HL-60/S4 treated with phorbol 12-myristate 13-acetate at 8.2 ng/mL for 4 days and 3 days (cell line): ENCODE data around the gene RICTOR.
"Not testable (repeated sequence)": the region's sequence is repeated elsewhere in the genome, so short reads cannot be mapped to it uniquely, and the experiment has no call there.

ENCODE experiments used
- in situ Hi-C: fragments of 300-500 bp; cut with MboI; formaldehyde crosslinking; loops from 2 replicates; pipeline ENCODE4 v1.15.0; 2022; ENCODE audit warnings: low sequenced_read_pairs

The RICTOR gene

GRCh38 chr5:39057734-39058133, 16.5 kb downstream of the RICTOR start:
- in situ Hi-C loops = no loop called here

DNA sequence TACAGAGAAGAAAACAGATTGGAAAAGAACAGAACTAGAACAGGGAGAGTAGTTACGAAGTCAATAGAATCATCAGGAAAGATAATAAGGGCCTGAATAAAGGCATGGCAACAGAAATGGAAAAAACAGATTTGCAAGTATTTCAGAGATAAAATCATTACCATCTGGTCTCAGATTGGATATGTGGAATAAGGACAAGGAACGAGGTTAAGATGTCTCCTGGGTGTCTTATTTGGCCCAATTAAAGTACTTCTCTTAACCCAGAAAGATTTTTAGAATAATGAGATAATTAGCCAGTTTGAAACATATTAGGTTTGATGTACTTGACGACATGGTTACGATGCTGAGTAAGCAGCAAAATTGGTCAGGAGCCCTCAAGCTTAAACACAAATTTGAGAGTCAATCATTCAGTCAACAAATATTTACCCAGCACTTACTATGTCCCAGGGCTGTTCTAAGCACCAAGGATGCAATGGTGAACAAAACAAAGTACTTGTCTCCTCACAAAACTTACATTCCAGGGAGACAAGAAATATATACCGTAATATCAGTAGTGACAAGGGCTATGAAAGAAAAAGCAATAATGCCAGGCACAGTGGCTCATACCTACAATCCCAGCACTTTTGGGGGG, 18.3 kb downstream of the RICTOR start:
- in situ Hi-C loops = no loop called here

GRCh38 chr5:39055027-39055767, 19.0 kb downstream of the RICTOR start:
- in situ Hi-C loops = no loop called here

- in situ Hi-C loops = no loop called here
These were observed 21.0 kb downstream of the RICTOR start for GRCh38 chr5:39053189-39053588.

DNA sequence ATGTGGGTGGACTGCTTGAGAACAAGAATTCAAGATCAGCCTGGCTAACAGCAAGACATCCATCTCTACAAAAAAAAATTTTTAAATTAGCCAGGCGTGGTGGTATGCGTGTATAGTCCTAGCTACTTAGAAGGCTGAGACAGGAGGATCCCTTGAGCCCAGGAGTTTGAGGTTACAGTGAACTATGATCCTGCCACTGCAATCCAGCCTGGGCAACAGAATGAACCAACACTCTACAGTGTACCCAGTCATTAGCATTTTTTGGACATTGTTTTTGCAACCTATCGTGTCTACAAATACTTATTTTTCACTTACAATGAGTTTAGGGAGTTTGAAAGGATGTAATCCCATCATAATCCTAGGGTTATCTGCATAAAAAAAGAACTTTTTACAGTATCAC, 22.1 kb downstream of the RICTOR start:
- in situ Hi-C loops = no loop called here

DNA sequence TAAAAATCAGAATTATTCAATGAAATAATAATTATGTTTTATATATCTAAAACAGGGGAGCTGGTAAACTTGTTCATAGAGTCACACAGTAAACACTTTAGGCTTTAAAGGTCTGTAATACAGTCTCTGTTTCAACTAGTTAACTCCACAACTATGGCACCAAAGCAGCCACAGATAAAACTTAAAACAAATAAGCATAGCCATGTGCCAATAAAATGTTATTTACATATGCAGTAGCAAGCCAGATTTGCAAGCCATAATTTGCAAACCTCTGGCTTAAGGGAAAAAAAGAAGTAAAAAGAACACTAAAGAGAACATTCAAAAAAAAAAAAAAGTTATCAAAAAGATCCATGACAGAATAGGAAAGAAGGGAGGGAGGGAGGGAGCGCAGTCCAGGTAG, 24.9 kb downstream of the RICTOR start:
- in situ Hi-C loops = no loop called here

DNA sequence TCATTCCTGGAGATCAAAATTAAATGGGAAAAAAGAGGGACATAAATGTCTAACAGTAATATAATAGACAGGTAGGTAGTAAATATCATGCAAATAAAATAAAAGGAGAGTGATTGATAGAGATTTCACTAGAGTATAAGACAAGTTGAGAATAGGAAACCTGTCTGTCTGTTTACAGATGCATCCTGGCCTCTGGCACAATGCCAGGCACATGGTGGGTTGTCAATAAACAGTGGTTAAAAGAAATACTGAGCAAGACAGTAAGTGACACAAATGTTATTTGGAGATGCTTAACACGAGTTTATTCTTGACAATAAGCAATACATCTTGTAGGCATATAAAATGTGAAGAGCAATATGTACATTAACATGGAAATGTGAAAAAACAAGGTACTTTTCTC, 33.3 kb downstream of the RICTOR start:
- in situ Hi-C loops = no loop called here

DNA sequence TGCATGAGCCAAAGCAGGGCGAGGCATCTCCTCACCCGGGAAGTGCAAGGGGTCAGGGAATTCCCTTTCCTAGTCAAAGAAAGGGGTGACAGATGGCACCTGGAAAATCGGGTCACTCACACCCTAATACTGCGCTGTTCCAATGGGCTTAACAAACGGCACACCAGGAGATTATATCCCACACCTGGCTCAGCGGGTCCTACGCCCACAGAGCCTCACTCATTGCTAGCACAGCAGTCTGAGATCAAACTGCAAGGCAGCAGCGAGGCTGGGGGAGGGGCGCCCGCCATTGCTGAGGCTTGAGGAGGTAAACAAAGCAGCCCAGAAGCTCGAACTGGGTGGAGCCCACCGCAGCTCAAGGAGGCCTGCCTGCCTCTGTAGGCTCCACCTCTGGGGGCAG, 39.7 kb downstream of the RICTOR start:
- in situ Hi-C loops = not testable (repeated sequence)

DNA sequence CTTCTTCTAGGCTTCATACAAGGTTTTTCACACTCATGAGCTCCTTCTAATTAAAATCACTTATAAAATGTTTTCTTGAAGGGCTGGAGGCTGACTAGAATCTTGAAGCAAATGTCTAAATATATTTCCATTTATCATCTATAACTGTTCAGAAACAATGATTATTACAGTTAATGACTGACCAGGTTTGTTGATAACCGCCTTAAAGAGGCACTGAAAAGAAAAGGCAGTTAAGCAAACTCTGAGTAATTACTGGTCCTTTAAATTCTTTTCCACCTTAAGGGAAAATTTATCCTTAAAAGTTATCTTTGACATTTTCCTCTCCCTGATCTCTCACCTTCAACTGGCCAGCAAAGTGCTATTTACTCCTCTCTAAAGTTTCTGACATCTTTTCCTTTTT, 43.2 kb downstream of the RICTOR start:
- in situ Hi-C loops = no loop called here

- in situ Hi-C loops = no loop called here
These were observed 48.7 kb downstream of the RICTOR start for GRCh38 chr5:39025456-39025855.

DNA sequence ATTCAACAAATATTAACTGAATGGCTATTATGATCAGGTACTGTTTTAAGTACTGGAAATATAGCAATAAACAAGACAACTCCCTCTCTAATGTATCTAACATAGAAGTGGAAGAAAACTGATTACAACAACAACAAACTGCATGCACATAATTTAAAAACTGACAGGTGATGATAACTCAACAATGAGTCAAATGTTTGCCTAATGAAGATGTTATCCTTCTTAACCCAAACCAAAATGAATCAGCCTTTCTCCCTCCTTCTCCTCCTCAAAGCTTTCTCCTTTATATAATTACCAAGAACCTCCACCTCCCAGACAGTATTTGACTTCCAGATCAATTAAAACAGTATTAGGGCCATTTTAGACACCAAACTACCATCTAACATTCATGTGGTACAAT, 49.3 kb downstream of the RICTOR start:
- in situ Hi-C loops = no loop called here

DNA sequence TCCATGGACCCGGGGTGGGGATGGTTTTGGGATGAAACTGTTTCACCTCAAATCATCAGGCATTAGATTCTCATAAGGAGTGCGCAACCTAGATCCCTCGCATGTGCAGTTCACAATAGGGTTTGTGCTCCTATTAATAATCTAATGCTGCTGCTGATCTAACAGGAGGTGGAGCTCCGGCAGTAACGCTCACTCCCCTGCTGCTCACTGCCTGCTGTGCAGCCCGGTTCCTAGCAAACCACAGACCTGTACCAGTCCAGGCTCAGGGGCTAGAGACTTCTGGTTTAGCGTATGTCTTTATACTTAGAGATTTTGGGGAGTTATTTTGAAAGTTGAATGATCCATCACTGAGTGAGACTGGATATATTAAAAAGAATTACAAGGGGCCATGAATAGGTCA, 50.2 kb downstream of the RICTOR start:
- in situ Hi-C loops = no loop called here

- in situ Hi-C loops = no loop called here
These were observed 51.1 kb downstream of the RICTOR start for GRCh38 chr5:39023121-39023520.

- in situ Hi-C loops = no loop called here
These were observed 52.0 kb downstream of the RICTOR start for GRCh38 chr5:39022151-39022550.

DNA sequence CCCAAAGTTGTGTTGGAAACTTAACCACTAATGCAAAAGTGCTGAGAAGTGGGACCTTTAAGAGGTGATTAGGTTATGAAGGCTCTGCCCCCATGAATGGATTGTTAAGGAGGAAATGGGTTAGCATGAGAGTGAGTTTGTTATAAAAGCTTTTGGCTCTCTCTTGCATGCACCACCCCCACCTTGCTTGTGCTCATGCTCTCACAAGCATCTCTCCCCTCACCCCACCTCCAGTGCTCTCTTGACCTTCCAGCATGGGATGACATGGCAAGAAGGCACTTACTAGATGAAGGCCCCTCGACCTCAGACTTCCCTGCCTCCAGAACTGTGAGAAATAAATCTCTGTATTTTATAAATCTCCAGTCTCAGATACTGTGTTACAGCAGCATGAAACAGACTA, 52.8 kb downstream of the RICTOR start:
- in situ Hi-C loops = no loop called here

- in situ Hi-C loops = no loop called here
These were observed 53.7 kb downstream of the RICTOR start for GRCh38 chr5:39020458-39020857.

DNA sequence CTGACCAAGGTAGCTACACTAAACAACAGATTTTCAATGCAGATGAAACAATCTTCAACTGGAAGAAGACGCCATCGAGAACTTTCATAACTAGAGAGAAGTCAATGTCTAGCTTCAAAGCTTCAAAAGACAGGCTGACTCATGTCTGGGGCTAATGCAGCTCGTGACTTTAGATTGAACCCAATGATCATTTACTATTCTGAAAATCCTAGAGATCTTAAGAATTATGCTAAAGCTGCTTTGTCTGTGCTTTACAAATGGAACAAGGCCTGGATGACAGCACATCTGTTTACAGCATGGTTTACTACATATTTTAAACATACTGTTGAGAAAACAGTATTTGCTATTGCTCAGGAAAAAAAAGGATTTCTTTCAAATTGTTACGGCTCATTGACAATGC, 54.9 kb downstream of the RICTOR start:
- in situ Hi-C loops = no loop called here

DNA sequence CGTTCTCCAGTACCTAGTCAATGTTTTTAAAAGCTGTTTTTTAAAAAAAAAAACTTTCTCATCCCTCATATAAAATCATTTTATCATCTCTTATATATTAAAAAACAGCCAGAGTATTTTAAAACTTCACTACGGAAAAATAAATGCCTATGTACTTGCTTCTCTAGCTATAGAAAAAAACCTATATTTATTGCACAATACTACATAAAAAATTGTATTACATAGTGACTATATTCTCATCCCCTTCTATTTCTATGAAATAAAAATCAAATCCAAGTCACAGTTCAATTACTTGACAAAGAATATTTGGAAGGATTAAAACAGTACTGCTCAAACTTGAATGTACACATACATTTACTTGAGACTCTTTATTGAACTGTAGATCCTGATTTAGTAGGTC, 56.7 kb downstream of the RICTOR start:
- in situ Hi-C loops = no loop called here

GRCh38 chr5:39016587-39017275, 57.5 kb downstream of the RICTOR start:
- in situ Hi-C loops = no loop called here

GRCh38 chr5:39015743-39016586, 58.2 kb downstream of the RICTOR start:
- in situ Hi-C loops = no loop called here

DNA sequence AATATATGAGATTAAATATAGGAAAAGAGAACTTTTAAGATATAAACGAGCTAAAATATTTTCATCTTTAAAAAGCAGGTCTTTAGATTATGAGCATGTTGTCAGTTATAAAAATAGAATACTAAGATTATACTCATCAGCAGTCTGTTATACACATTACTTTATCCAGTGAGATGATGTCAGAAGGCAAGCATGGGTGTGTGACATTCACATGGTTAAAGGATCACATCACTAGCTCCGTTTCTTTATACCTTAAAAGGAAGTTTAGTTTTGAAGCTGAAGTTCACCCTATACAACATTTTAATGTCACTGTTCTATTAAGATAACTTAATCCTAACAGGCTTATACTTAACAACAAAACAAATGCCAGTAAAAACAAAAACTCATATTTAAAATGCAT, 59.6 kb downstream of the RICTOR start:
- in situ Hi-C loops = no loop called here
